Measurements from ENCODE around the gene LOXL1. TPM values are rescaled to one million over a fixed set of nuclear protein-coding genes. Genes with fewer than 3 reads are reported as not detected.
A peak's percentile ranks its signal among the peaks of the same experiment; 100 is the strongest.

LOXL1 gene
- total RNA-seq, 1 donor from 2014 or later, result 5.3 TPM

DNA sequence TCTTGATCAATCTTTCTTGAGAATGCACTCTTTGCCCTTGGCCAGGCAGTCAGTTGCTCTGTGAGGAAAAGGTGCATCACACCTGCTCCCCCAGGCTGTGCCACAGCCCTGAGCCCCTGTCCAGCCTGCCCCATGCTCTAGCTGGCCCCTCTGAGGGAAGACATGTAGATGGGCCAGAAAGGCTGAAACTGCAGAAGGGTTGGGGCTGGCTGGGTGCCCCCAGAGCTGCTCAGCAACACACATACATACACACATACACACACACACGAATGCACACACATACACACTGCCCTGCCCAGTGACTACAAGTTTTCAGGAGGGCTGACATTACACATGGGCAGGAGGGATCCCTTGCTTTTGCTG lies 36.5 kb upstream of the LOXL1 start:
- Histone ChIP-seq H3K4me3 (ENCODE audit: low read depth, low read length) (no peak overlapping the region), H3K27me3 (ENCODE audit: control insufficient read depth, insufficient read depth, low read length) (no peaks in the 10 kb centered on the region), H3K36me3 (ENCODE audit: control insufficient read depth, insufficient read depth, low read length) (no peaks in the 10 kb centered on the region)
- DNase-seq (ENCODE audit: low read depth) (no peak), FAIRE-seq (no peak)
- TF ChIP-seq, protein P1, sequence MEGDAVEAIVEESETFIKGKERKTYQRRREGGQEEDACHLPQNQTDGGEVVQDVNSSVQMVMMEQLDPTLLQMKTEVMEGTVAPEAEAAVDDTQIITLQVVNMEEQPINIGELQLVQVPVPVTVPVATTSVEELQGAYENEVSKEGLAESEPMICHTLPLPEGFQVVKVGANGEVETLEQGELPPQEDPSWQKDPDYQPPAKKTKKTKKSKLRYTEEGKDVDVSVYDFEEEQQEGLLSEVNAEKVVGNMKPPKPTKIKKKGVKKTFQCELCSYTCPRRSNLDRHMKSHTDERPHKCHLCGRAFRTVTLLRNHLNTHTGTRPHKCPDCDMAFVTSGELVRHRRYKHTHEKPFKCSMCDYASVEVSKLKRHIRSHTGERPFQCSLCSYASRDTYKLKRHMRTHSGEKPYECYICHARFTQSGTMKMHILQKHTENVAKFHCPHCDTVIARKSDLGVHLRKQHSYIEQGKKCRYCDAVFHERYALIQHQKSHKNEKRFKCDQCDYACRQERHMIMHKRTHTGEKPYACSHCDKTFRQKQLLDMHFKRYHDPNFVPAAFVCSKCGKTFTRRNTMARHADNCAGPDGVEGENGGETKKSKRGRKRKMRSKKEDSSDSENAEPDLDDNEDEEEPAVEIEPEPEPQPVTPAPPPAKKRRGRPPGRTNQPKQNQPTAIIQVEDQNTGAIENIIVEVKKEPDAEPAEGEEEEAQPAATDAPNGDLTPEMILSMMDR (IDR thresholded peaks at IDR 0.05; ENCODE audit: insufficient read depth, low read length, severe bottlenecking), result no peak

DNA sequence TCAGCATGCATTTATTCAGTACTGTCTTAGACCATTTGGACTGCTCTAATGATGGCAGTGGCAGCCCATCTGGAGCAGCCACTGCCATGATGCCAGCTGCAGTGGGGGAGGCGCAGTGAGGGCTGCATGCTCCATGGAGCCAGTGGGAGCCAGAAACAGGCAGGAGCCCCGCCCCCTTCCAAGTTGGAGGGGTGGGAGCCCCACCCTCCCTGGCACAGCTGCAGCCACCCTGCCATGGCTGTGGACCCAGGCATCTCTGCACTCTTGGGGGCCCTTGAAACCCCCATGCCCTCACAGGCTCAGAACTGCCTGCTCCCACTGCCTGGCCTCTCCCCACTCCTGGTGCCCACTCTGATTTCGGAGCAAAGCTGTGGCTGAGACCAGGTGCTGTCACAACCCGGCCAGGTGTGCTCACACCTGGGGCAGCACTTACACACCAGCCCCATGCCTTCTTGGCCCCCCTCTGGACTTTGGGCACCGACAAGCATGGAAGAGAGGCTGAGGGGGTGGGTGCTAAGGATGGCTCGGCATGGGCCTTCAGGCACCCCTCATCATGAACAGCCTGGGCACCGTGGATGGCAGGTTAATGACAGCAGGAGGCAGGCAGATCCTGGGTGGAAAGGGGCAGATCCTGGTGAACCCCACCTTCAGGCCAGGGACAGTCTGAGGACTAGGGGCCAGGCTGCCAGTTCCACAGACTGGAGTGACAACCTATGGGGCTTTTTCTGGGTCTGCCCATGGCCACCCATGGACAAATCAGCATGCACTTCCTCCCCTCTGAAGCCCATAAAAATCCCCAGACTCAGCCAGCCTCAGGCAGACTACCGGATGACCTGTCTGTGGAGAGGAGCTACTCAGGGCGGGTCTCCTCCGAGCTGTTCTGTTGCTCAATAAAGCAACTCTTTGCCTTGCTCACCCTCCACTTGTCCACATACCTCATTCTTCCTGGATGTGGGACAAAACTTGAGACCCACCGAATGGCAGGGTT lies 34.6 kb upstream of the LOXL1 start:
- TF ChIP-seq, protein P1 (IDR thresholded peaks at IDR 0.05; ENCODE audit: insufficient read depth, low read length, severe bottlenecking), result no peak
- DNase-seq (ENCODE audit: low read depth), result peak; percentile 14
- no peaks in the 10 kb centered on the region for H3K36me3 ChIP-seq (ENCODE audit: control insufficient read depth, insufficient read depth, low read length)
- peaks cover 5% of the 10 kb centered on the region for H3K27me3 ChIP-seq (ENCODE audit: control insufficient read depth, insufficient read depth, low read length)
- H3K4me3 ChIP-seq (ENCODE audit: low read depth, low read length), result no peak overlapping the region
- FAIRE-seq, result no peak

DNA sequence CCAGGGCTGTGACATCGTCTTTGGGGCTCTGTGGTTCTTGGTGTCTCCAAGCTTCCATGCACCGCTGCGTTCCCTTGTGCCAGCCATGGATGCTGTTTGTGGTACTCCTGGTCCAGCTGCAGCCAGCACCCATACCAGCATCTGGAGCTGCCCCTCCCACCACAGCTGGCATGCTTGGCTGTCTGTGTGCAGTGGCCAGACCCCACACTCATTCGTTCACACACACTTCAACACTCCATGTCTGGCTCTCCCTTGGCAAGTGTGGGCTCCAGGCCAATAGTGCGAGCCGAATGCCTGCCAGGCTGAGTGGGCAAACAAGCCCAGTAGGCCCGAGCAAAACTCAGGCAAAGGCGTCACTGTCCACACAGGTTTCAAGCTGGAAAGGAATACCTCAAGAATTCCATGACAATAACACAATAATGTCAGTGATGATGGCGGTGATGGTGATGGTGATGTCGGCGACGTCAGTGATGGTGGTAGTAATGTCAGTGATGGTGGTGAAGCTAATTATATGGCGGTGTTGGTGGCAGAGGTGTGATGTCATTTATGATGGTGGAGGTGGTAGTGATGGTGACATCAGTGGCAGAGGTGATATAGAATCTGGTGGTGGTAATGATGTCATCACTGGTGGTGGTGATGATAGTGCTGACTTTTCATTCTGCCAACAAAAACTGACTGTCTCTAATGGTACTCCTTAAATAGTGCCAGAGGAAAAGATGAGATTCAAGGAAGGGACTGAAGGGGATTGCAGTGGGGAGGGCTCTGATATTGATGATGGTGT lies 33.6 kb upstream of the LOXL1 start:
- Histone ChIP-seq H3K36me3 (ENCODE audit: control insufficient read depth, insufficient read depth, low read length) (no peaks in the 10 kb centered on the region), H3K27me3 (ENCODE audit: control insufficient read depth, insufficient read depth, low read length) (peaks cover 5% of the 10 kb centered on the region), H3K4me3 (ENCODE audit: low read depth, low read length) (no peak overlapping the region)
- FAIRE-seq (peak; percentile 66), DNase-seq (ENCODE audit: low read depth) (no peak)
- TF ChIP-seq, protein P1 (IDR thresholded peaks at IDR 0.05; ENCODE audit: insufficient read depth, low read length, severe bottlenecking), result no peak

DNA sequence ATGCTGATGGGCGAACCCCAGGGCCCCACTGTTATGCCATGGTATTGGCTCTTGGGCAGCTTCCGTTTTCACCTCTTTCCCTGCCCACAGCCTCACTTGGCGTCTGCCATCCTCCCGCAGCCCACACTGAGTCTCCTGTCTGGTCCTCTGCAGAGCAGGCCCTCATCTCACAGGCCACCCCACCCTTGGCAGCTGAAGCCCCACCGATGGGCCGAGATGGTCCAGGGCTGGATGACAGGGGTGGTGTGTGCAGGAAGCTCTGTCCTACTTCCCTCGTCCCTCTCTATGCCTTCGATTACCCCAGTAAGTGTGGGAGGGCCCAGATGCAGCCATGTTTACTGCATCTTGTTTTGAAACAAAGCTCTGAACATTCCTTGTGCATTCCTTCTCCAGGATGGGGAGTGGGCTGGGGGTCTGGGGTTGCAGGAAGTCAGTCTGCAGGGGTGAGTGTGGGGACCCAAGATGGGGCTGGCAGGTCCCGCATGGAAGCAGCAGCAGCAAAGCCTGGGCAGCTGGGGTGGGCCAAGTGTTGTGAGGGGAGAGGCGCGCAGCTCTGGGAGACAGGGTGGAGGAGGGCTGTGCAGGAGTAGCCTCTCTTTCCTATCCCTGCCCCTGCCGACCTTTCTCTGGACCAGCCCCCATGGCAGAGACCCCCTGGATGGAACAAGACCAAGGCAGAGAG lies 32.0 kb upstream of the LOXL1 start:
- Histone ChIP-seq H3K36me3 (ENCODE audit: control insufficient read depth, insufficient read depth, low read length) (no peaks in the 10 kb centered on the region), H3K4me3 (ENCODE audit: low read depth, low read length) (no peak overlapping the region), H3K27me3 (ENCODE audit: control insufficient read depth, insufficient read depth, low read length) (peaks cover 5% of the 10 kb centered on the region)
- FAIRE-seq (no peak), DNase-seq (ENCODE audit: low read depth) (no peak)
- TF ChIP-seq, protein P1 (IDR thresholded peaks at IDR 0.05; ENCODE audit: insufficient read depth, low read length, severe bottlenecking), result no peak

DNA sequence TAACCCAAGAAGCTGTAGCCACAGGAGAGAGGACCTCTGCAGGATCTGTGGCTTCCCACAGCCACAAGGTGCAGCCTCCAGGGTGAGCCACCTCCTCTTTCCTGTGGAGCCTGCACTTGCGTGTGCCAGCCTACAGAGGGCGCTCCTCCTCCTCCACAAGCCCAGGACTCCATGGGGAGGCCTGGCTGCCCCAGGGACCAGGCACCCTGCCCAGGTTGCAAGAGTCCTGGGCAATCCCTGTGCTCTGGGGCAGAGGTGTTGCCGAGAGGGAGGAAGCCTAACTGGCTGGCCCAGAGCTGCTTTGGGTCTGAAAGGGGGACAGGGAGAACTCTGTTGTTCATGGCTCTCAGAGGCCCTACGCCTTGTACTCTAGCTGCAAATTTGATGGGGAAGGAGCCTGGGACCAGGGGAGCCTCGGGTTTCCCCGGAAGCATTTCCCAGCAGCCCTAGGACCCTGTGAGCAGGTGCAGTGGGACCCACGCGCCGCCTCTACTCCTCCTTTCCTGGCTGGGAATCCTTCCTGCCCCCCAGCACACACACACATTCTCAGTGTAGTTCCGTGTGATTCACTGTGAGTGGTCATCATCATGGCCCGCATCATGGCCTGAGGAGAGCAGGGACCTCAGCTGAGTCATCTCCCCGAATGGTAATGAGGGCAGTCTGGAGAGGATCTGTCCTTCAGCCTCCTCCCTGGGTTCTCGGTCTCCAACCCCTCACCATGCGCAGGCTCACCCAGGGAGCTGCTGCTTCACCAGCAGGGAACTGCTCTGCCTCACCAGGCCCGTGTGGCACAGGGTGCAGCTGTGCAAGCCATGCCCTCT lies 28.6 kb upstream of the LOXL1 start:
- H3K4me3 ChIP-seq (ENCODE audit: low read depth, low read length), result no peak overlapping the region
- no peaks in the 10 kb centered on the region for H3K36me3 ChIP-seq (ENCODE audit: control insufficient read depth, insufficient read depth, low read length)
- DNase-seq (ENCODE audit: low read depth) (peak; percentile 56), FAIRE-seq (no peak)
- TF ChIP-seq, protein P1 (IDR thresholded peaks at IDR 0.05; ENCODE audit: insufficient read depth, low read length, severe bottlenecking), result peak; percentile 97
- H3K27me3 ChIP-seq (ENCODE audit: control insufficient read depth, insufficient read depth, low read length), result peaks cover 5% of the 10 kb centered on the region
